GM15510 (cell line): Measurements from ENCODE around the gene S100A7A.

ENCODE experiments used
- POLR2A ChIP-seq: IDR thresholded peaks from 3 replicates; pipeline ENCODE4 v1.6.1; 2011; ENCODE audit warnings: borderline replicate concordance; ENCODE audit not compliant: insufficient read length; ENCODE audit errors: extremely low read depth

The S100A7A gene

DNA sequence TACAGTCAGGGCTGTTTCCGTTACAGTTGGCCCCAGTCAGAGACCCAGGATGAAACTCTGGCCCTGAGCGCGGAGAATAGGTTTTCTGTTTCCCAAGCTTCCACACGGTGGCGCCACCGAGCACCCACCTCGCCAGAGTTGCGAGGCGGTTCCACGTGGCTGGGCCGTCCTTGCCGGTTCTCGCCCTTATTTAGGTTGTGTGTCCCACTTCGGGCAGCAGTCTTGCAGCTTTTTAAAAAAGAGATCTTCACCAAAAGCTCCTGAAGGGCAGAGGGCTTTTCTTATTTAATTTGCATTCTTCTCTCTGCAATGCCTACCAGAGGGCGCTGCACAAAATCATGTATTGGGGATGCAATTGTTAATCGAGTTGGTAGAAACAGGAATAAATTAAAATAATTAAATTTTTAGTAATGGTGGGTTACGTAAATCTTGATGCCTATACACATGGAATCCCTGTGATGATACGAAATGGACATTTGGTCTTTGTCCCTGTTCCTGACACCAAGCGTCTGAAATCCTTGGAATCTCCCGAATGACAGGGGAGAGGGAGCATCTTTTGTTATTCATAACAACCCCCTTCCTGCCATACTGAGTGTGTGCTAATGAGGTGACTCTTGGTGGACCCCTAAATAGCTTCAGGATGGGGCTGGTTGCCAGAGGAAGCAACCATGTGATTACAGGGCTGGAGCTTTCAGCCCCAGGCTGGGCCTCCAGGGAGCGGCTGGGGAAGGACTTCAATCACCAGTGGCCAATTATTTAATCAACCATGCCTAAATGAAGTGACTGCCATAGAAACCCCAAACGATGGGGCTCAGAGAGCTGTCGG lies 49.7 kb downstream of the S100A7A start:
- no peak for TF ChIP-seq POLR2A

DNA sequence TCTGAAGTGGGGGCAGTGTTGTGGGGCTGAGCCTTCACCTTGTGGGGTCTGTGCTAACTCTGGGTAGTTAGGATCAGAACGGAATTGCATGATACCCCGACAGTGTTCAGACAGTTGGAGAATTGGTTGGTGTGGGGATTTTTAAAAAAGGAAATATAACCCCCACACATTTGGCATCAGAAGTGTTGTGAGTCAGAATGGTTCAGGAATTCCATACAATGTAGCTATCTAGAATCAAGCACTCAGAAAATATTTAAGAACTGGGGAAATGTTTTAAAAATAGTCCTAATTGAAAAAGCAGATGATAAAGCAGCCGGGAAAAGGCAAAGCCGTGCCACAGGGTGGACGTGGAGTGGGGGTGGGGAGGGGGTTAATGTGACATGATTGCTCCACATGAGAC lies 50.6 kb downstream of the S100A7A start:
- TF ChIP-seq POLR2A, result no peak

DNA sequence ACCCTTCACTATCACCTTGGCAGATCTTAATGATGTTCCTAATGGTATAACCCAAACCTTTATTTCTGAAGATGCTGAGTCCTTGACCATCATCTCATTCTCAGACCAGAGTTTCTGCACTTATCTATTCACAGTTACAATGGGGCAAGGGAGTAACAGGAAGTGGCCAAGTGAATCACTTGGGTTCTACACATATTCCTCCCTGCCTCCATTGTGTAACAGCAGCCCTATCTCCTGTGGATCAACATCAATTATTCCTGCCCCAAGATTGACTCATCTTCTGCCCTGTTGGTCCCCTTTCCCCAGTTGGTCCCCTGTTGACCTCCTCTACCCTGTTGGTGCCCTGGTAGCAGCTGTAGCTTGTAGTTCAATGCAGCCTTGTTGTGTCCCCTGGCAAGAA lies 54.4 kb downstream of the S100A7A start:
- TF ChIP-seq POLR2A, result no peak
